KOPT-K1 (cell line): Measurements from ENCODE around the gene TRABD.
"Not testable (repeated sequence)": the region's sequence is repeated elsewhere in the genome, so short reads cannot be mapped to it uniquely, and the experiment has no call there.

Source experiments
- H3K27ac ChIP-seq: fragments of 200-600 bp; sonication (generic); 2 replicates; pipeline ENCODE4 v1.5.1; 2016; ENCODE audit warnings: antibody characterized with exemption, mild to moderate bottlenecking, low read depth, low read length; ENCODE audit not compliant: poor library complexity, severe bottlenecking
- H3K36me3 ChIP-seq: fragments of 200-600 bp; sonication (generic); 2 replicates; pipeline ENCODE4 v1.5.1; 2017; ENCODE audit warnings: antibody characterized with exemption, mild to moderate bottlenecking, low read length, moderate library complexity; ENCODE audit not compliant: insufficient read depth
- H3K9me3 ChIP-seq: fragments of 200-600 bp; sonication (generic); 2 replicates; pipeline ENCODE4 v1.5.1; 2017; ENCODE audit warnings: antibody characterized with exemption, low read length, mild to moderate bottlenecking; ENCODE audit not compliant: insufficient read depth, poor library complexity, severe bottlenecking

Gene TRABD

DNA sequence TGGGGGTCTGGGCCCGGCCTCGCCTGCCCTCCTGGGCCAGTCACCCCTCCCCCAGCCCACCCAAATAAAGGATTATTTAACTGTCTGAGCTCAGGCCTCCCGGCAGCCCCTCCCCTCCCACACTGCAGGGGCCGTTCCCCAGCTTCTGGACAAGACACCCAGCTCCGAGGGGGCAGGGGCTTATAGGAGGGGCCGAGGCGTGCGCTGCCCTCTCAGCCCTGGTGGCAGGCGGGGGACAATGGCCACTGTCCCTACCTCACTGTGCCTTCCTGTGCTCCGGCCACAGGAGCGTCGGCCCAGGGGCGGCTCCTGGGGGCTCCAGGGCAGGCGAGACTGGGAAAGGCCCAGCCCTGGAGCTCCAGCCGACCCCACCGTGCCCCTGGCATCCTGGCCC lies 12.9 kb downstream of the TRABD start:
- no peaks in the 10 kb centered on the region for H3K9me3 ChIP-seq
- H3K36me3 ChIP-seq: peaks cover 72% of the 10 kb centered on the region
- H3K27ac ChIP-seq: no peak overlapping the region

GRCh38 chr22:50199251-50199721 lies 13.6 kb downstream of the TRABD start:
- Histone ChIP-seq H3K9me3 (no peaks in the 10 kb centered on the region), H3K36me3 (peaks cover 72% of the 10 kb centered on the region), H3K27ac (peak overlapping the region; percentile 83)

GRCh38 chr22:50199829-50200460 lies 14.2 kb downstream of the TRABD start:
- peak overlapping the region; percentile 83 for H3K27ac ChIP-seq
- H3K9me3 ChIP-seq: no peaks in the 10 kb centered on the region
- H3K36me3 ChIP-seq: peaks cover 72% of the 10 kb centered on the region

DNA sequence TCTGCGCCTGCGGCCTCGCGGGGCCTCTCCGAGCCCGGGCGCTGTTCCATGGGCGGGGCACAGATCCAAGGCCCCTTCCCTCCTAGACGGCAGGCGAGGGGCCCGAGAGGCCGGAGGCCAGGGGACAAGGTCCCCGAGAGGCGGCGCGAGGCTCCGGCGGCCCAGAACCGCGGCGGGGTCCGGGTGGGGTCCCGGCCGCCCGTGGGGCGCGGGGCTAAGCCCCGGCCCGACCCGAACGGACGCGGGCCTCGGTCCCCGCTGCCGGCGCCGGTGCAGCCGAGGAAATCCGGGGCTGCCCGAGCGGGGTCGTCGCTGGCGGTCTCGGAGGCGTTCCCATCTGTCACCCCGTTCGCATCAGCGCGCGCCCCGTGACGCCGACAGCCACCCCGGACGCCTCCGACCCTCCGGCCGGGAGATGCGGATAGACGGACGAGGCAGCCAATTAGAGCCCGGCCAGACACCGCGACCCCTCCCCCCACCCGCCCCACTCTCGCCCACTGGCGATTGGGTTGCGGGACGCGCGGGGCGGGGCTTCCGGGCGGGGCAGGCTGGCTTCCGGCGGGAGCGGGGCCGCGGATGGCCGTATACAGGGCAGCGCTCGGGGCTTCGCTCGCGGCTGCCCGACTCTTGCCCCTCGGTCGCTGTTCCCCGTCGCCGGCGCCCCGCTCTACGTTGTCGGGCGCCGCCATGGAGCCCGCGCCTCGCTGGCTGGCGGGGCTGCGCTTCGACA lies 14.9 kb downstream of the TRABD start, which contains the start of gene SELENOO:
TSS of gene SELENOO (plus strand) at position 551 of the 730 bp plus-strand sequence. CDS start at position 577, 26 bp downstream.
- H3K9me3 ChIP-seq: no peaks in the 10 kb centered on the region
- peak within 1 kb of the TSS; percentile 83 for H3K27ac ChIP-seq
- peaks cover 72% of the 10 kb centered on the region for H3K36me3 ChIP-seq

- H3K36me3 ChIP-seq: peaks cover 72% of the 10 kb centered on the region
These were observed 15.7 kb downstream of the TRABD start for GRCh38 chr22:50201191-50202129.

DNA sequence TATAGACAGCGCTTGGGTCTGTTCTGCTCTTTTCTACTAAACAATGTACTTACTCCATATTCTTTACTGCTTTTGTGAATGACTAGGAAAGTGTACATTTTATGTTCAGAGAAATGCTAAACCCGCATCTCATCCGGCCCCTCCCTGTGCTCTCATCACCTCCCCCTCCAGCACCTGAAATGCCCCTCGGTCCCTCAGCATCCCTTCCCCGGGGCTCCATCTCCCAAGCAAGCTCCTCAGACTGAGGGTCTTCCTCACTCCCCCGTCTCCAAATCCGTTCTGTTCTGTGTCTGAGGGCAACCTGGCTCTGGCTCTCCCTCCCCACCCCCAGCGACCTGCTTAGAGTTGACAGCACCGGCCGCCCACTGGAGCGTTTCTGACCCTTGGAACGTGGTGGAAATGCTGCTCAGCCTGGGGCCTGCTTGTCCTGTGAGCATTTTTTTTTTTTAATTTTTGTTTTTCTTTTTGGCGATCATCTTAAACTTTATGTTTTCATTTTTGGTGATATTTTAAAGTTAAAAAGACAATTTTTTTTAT lies 16.5 kb downstream of the TRABD start:
- Histone ChIP-seq H3K27ac (peak overlapping the region; percentile 83), H3K36me3 (peaks cover 71% of the 10 kb centered on the region), H3K9me3 (no peaks in the 10 kb centered on the region)

More at GRCh38 chr22:50201191-50202129, 15.7 kb downstream of the TRABD start:
- no peaks in the 10 kb centered on the region for H3K9me3 ChIP-seq
- peak overlapping the region; percentile 83 for H3K27ac ChIP-seq

- Histone ChIP-seq H3K27ac (no peak overlapping the region), H3K36me3 (peaks cover 71% of the 10 kb centered on the region), H3K9me3 (no peaks in the 10 kb centered on the region)
These were observed 17.6 kb downstream of the TRABD start for GRCh38 chr22:50203288-50203687.

DNA sequence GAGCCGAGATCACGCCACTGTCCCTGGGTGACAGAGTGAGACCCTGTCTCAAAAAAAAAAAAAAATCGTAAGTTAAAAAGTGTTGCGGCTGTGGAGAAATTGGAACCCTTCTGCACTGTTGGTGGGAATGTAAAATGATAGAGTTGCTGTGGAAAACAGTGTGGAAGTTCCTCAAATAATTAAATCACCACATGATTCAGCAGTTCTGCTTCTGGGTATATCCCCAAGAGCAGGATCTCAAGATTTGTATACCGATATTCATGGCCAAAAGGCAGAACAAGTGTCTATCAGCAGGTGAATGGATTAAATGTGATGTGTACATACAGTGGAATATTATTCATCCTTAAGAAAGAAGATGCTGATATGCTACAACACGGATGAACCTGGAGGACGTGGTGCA lies 18.9 kb downstream of the TRABD start:
- H3K27ac ChIP-seq: no peak overlapping the region
- peaks cover 69% of the 10 kb centered on the region for H3K36me3 ChIP-seq
- H3K9me3 ChIP-seq: no peaks in the 10 kb centered on the region

DNA sequence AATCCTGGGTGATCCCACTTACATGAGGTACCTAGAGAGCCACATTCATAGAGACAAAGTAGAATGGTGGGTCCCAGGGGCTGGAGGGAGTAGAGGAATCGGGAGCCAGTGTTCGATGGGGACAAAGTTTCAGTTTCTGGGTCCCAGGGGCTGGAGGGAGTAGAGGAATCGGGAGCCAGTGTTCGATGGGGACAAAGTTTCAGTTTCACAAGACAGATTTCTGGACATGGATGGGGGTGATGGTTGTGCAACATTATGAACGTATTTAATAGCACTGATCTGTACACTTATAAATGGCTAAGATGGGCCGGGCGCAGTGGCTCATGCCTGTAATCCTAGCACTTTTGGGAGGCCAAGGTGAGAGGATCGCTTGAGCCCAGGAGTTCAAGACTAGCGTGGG lies 19.3 kb downstream of the TRABD start:
- H3K36me3 ChIP-seq: peaks cover 69% of the 10 kb centered on the region
- not testable (repeated sequence) for H3K9me3 ChIP-seq, H3K27ac ChIP-seq

- no peak overlapping the region for H3K27ac ChIP-seq
- H3K36me3 ChIP-seq: peaks cover 79% of the 10 kb centered on the region
- no peaks in the 10 kb centered on the region for H3K9me3 ChIP-seq
These were observed 20.3 kb downstream of the TRABD start for GRCh38 chr22:50205781-50206569.

DNA sequence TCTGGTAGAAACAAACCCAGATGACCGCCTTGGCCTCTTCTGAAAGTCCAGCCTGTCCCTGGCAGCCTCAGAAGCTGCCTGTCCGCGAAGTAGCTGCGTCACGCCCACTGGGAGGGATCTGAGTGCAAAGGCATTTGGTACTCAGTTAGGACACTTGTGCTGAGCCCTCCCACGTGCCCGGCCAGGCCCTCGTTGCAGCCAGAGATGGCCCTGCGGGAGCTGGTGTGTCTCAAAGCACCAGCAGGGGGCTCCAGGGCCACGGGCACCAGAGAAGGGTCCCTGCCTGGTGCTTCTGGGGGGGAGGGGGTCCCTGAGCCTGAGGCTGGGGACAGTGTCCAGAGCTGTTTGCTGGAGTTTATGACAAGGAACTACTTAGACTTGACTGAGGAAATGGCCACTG lies 20.9 kb downstream of the TRABD start:
- Histone ChIP-seq H3K27ac (no peak overlapping the region), H3K36me3 (peaks cover 83% of the 10 kb centered on the region)

DNA sequence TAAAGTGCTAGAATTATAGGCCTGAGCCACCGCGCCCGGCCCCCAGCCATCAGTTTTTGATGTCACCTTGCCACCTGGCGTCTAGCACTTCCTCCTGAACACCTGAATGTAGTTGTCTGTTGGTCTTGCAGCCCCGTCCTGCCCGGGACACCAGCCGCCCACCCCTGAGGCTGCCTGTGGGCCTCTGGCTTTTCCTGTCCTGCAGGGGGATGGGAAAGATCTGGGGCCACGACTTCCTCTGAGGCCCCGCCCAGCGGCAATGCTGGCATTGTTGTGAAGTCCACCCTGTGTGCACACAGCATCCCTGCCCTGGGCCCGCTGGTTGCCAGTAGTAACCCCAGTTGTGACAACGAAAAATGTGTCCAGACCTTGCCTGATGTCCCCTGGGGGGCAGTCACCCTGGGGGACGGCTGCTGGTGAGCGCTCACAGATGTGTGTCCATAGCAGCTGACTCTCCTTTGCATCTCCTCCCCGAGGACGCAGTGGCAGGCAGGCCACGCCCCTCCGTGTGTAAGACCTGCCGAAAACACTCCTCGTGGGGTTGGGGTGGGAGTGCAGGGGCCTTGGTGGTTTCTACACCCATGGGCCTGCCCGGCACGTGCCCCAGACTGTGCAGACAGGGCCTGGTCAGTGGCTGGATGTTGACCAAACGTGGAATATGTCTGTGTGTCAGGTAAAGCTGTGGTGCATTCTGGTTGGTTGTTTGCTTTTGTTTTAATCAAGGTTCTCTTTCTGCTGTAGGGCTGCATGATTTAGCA lies 21.8 kb downstream of the TRABD start:
- no peak overlapping the region for H3K27ac ChIP-seq
- peaks cover 92% of the 10 kb centered on the region for H3K36me3 ChIP-seq
- no peaks in the 10 kb centered on the region for H3K9me3 ChIP-seq

More for the DNA sequence above, 20.9 kb downstream of the TRABD start:
- no peaks in the 10 kb centered on the region for H3K9me3 ChIP-seq

GRCh38 chr22:50208430-50208938 lies 22.8 kb downstream of the TRABD start:
- Histone ChIP-seq H3K36me3 (peaks cover 92% of the 10 kb centered on the region), H3K27ac (no peak overlapping the region), H3K9me3 (no peaks in the 10 kb centered on the region)
